Body of pancreas (tissue), 4 donors: ENCODE data around the gene KLF15. TPM values are rescaled to one million over a fixed set of nuclear protein-coding genes. Genes with fewer than 3 reads are reported as not detected.

Experiments used
- ATAC-seq: fragments of 150-250 bp; one replicate; pipeline ENCODE4 v1.9.1; 2016
- DNase-seq, 4 donors: peaks; one replicate each; pipeline ENCODE4 v3.0.0-alpha.2; 2019
- H3K27ac ChIP-seq, 4 donors: fragments of 200-600 bp; sonication (generic); 1 replicate in 3 of 4; 2 replicates in 1 of 4; pipeline versions ENCODE4 v1.5.1 to v1.6.1; 2016 to 2019; ENCODE audit warnings: mild to moderate bottlenecking in 1 of 4, mixed read lengths in 1 of 4, moderate library complexity in 1 of 4
- H3K27me3 ChIP-seq, 2 donors: fragments of 200-600 bp; sonication (generic); one replicate each; pipeline ENCODE4 v1.6.0; 2016; ENCODE audit warnings: mild to moderate bottlenecking in 1 of 2
- H3K36me3 ChIP-seq, 2 donors: fragments of 200-600 bp; sonication (generic); replicated peaks in 1 of 2; 2 replicates each; pipeline ENCODE4 v1.5.1; 2016; ENCODE audit warnings: low read depth in 2 of 2; ENCODE audit not compliant: insufficient read depth in 1 of 2
- H3K4me1 ChIP-seq: fragments of 200-600 bp; sonication (generic); one replicate; pipeline ENCODE4 v1.6.0; 2016
- H3K4me3 ChIP-seq, 2 donors: fragments of 200-600 bp; sonication (generic); 1 replicate in 1 of 2; 2 replicates in 1 of 2; pipeline ENCODE4 v1.5.1; 2016 to 2019
- H3K9me3 ChIP-seq, 3 donors: fragments of 200-600 bp; sonication (generic); 1 replicate in 2 of 3; 2 replicates in 1 of 3; pipeline ENCODE4 v1.5.1; 2016
- POLR2A ChIP-seq, 3 donors: fragments of 450-650 bp; IDR thresholded peaks; one replicate each; pipeline ENCODE4 v1.6.1; 2016; ENCODE audit warnings: antibody characterized with exemption in 3 of 3, mild to moderate bottlenecking in 2 of 3
- WGBS, 2 donors: methylation state at CpG; one replicate each; pipeline ENCODE4 v1.1.5; 2017; 5-methylcytosine and 5-hydroxymethylcytosine counted together
- intact Hi-C: fragments of 100-400 bp; cut with DNase I; formaldehyde crosslinking; loops from one replicate; pipeline ENCODE4 v1.15.1; 2023
- total RNA-seq, 2 donors: library from RNA; depleted of rRNA; stranded (reverse); fragments of >200 nt; gene quantifications; one replicate each; pipeline ENCODE4 v1.1.0, GENCODE V29; 2016
- TF ChIP-seq, protein P1 (sequence below), 7 experiments: fragments of 450-650 bp in 4 of 7; fragments of 200-600 bp in 3 of 7; sonication (generic) in 3 of 7; IDR thresholded peaks; one replicate each; pipeline ENCODE4 v1.5.1; 2016 to 2019; ENCODE audit warnings: antibody characterized with exemption in 7 of 7

KLF15 gene
- total RNA-seq, 2 donors from 2014 or later = 37.4 to 40.2 TPM

DNA sequence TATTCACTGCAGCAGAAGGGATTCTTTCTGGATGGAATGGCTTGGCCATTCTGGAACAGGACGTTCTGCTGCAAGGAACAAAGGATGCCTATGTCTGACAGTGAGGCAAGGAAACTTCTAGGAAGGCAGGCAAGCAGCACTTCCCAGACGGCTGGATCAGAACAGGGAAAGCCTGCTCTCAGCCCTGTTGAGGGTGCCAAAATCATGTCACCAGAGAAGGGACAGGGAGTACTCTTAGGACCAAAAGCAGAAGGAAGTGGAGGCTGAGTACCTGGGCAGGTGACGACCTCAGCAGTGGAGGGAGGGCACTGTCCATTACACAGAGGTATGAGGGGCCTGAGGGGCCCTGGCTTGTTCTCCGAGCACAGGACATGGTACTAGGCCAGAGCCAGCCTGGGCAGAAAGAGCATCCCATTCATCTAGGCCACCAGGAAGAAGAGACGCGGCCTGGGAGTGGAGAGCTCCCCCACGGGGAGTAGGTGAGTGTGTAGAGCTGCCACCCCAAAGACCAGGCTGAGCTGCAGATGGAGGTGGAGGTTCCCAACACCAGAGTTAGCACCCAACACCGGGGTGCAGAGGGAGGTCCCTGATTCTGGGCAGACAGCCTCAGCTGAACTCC, 9.6 kb downstream of the KLF15 start:
- Histone ChIP-seq H3K9me3 (no peaks in the 10 kb centered on the region), H3K4me3 (no peak overlapping the region), H3K27ac (no peak overlapping the region), H3K27me3 (no peaks in the 10 kb centered on the region), H3K4me1 (peaks cover 83% of the 10 kb centered on the region), H3K36me3 (peaks cover 0 to 4% of the 10 kb centered on the region in 2 donors)
- ATAC-seq (no peak), DNase-seq (no peak)
- 70 to 73% methylated on average over 8 of the region's 8 CpGs for WGBS, 2 donors
- no peak for TF ChIP-seq POLR2A (IDR thresholded peaks at IDR 0.05)
- intact Hi-C loops = no loop called here

DNA sequence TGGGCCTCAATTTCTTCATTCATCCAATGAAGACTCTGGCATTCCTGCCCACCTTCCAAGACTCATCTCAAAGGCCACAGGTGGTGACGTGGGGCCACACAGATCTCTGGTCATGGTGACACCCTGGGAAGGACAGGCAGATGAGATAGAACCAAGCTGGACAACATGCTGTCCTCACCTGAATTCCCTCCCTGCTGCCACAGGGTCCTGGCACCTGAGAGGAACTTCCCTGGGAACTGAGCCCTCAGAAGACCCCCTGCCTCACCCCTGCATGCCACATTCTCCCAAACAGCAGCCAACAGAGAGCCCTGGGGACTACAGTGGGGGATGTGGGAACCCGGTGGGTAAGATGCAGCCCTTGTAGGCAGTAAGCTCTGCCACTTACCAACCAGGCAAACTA, 10.7 kb downstream of the KLF15 start:
- Histone ChIP-seq H3K36me3 (peaks cover 0 to 2% of the 10 kb centered on the region in 2 donors), H3K4me3 (no peak overlapping the region), H3K27me3 (no peaks in the 10 kb centered on the region), H3K4me1 (peaks cover 71% of the 10 kb centered on the region), H3K9me3 (no peaks in the 10 kb centered on the region), H3K27ac (peak overlapping the region in 1 of 4 donors; percentile 3)
- no peak for TF ChIP-seq POLR2A (IDR thresholded peaks at IDR 0.05)
- TF ChIP-seq, protein P1, sequence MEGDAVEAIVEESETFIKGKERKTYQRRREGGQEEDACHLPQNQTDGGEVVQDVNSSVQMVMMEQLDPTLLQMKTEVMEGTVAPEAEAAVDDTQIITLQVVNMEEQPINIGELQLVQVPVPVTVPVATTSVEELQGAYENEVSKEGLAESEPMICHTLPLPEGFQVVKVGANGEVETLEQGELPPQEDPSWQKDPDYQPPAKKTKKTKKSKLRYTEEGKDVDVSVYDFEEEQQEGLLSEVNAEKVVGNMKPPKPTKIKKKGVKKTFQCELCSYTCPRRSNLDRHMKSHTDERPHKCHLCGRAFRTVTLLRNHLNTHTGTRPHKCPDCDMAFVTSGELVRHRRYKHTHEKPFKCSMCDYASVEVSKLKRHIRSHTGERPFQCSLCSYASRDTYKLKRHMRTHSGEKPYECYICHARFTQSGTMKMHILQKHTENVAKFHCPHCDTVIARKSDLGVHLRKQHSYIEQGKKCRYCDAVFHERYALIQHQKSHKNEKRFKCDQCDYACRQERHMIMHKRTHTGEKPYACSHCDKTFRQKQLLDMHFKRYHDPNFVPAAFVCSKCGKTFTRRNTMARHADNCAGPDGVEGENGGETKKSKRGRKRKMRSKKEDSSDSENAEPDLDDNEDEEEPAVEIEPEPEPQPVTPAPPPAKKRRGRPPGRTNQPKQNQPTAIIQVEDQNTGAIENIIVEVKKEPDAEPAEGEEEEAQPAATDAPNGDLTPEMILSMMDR (IDR thresholded peaks at IDR 0.05) = no peak
- intact Hi-C loops = no loop called here
- ATAC-seq = no peak
- no peak for DNase-seq
- 79 to 98% methylated on average over 2 of the region's 2 CpGs for WGBS, 2 donors

DNA sequence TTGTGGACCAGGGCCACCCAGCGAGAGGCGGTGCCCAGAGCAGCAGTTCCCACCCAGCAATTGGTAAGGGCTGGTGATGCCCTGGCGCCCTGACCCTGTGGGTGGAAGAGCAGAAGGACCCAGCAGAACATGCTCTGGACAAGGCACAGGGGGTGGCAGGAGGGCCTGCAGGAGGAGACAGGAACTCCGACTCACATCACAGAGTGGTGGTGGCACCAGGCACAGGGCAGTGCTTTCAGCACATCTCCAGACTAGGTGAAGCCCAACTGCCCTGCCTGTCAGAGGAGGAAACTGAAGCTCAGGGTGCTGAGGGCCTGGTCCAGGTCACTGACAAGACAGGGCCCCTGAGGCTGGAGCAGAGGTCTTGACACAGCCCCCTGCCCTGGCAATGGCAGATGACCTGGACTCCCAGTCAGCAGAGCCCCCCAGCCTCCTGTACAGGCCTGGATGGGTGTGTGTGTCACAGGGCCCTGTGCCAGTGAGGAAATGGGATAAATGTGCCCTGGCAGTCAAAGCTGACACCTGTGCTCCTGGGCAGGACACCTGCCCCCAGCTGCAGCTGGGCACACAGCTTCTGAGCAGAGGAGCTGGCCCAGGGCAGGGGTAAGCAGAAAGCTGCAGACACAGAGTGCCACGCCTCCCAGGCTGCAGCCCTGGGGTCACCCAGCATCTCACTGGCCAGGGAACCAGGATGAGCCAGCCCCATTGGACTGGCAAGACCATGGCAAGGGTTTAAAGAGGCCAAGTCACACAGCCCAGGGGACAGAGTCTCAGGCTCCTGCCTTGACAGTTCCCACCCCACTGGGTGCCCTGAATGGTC, 11.4 kb downstream of the KLF15 start:
- WGBS, 2 donors = 94 to 100% methylated on average over 3 to 4 of the region's 5 CpGs
- no peak for DNase-seq
- Histone ChIP-seq H3K27me3 (no peaks in the 10 kb centered on the region), H3K4me1 (peaks cover 65% of the 10 kb centered on the region), H3K4me3 (no peak overlapping the region), H3K9me3 (no peaks in the 10 kb centered on the region), H3K36me3 (peaks cover 0 to 2% of the 10 kb centered on the region in 2 donors), H3K27ac (peak overlapping the region in 1 of 4 donors; percentile 3)
- ATAC-seq = no peak
- TF ChIP-seq POLR2A (IDR thresholded peaks at IDR 0.05) = no peak
- TF ChIP-seq, protein P1 (IDR thresholded peaks at IDR 0.05) = no peak
- intact Hi-C loops = no loop called here

DNA sequence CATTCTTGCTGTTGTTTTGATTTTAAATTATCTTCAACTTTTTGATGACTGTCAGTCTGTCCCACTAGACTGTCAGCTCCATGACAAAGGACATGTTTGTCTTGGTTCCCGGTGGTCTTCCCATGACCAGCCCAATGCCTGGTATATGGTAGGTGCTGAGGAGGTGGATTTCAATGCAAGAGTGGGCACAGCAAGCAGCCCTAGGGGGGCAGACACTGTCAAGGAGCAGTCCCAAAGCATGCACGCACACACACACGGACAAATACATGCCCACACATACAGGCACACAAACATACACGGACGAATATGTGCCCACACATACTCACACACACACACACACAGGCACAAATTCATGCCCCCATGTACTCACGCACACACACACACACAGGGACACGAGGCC, 12.0 kb downstream of the KLF15 start:
- no peak for TF ChIP-seq POLR2A (IDR thresholded peaks at IDR 0.05)
- TF ChIP-seq, protein P1 (IDR thresholded peaks at IDR 0.05) = no peak
- Histone ChIP-seq H3K27ac (no peak overlapping the region), H3K4me1 (peaks cover 62% of the 10 kb centered on the region), H3K9me3 (no peaks in the 10 kb centered on the region), H3K4me3 (no peak overlapping the region), H3K27me3 (no peaks in the 10 kb centered on the region), H3K36me3 (peaks cover 0 to 2% of the 10 kb centered on the region in 2 donors)
- 84 to 95% methylated on average over 4 to 7 of the region's 7 CpGs for WGBS, 2 donors
- intact Hi-C loops = no loop called here
- DNase-seq (no peak), ATAC-seq (no peak)

DNA sequence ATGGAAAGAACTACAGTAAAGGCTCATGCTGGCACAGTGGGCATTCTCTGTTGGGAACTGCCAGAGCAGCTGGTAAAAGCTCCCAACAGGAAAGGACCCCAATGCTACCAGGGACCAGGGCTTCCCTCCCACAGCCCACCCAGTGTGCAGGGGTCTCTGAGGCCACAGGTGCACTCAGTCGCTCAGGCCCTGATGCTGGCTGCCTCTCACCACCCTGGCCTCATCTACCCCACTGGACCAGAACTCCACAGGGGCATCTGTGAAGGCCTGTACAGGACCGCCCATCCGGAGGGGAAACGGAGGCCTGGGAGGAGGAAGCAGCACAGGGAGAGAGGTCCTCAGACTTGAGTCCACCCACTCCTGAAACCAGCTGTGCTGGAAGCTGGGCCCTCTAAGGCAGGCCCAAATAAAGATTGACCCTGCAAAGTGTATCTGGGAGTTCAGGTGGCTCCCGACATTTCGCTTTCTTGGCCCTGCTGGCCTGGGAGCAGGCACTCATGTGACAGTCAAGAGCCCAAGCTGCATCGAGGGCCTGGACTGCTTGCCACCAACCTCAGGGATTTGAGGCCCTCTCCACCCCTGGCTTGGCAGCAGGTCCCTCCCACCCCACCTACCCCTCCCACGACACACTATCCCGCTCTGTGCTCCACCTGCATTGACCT, 12.7 kb downstream of the KLF15 start:
- intact Hi-C loops = no loop called here
- DNase-seq (no peak), ATAC-seq (no peak)
- no peak for TF ChIP-seq POLR2A (IDR thresholded peaks at IDR 0.05)
- TF ChIP-seq, protein P1 (IDR thresholded peaks at IDR 0.05) = no peak
- 89 to 96% methylated on average over 4 to 9 of the region's 9 CpGs for WGBS, 2 donors
- H3K4me1 ChIP-seq = peaks cover 59% of the 10 kb centered on the region
- no peaks in the 10 kb centered on the region for H3K9me3 ChIP-seq
- no peak overlapping the region for H3K27ac ChIP-seq
- peaks cover 0 to 2% of the 10 kb centered on the region in 2 donors for H3K36me3 ChIP-seq
- H3K4me3 ChIP-seq = no peak overlapping the region
- no peaks in the 10 kb centered on the region for H3K27me3 ChIP-seq
